DOHH2 (cell line): ENCODE results near the gene MYO1A.

ENCODE experiments used
- H3F3A ChIP-seq: fragments of 200-600 bp; sonication (generic), shearing (Covaris generic); 2 replicates; pipeline ENCODE4 v1.6.0; 2016; ENCODE audit warnings: antibody characterized with exemption, mild to moderate bottlenecking; ENCODE audit not compliant: control insufficient read depth, insufficient read depth
- H3K27ac ChIP-seq: fragments of 200-600 bp; sonication (generic); 2 replicates; pipeline ENCODE4 v1.5.1; 2014; ENCODE audit warnings: low read depth, mild to moderate bottlenecking, low read length, moderate library complexity
- H3K27me3 ChIP-seq: fragments of 200-600 bp; sonication (generic); 2 replicates; pipeline ENCODE4 v1.6.1; 2014; ENCODE audit warnings: mild to moderate bottlenecking, low read length, mixed read lengths; ENCODE audit not compliant: control insufficient read depth
- H3K36me3 ChIP-seq: fragments of 200-600 bp; sonication (generic); 2 replicates; pipeline ENCODE4 v1.6.1; 2014; ENCODE audit warnings: mild to moderate bottlenecking, low read length, moderate library complexity, mixed read lengths; ENCODE audit not compliant: control insufficient read depth
- H3K4me1 ChIP-seq: fragments of 200-600 bp; sonication (generic); 2 replicates; pipeline ENCODE4 v1.6.1; 2014; ENCODE audit warnings: mild to moderate bottlenecking, low read length, mixed read lengths; ENCODE audit not compliant: control insufficient read depth
- H3K4me2 ChIP-seq: fragments of 200-600 bp; sonication (generic); 2 replicates; pipeline ENCODE4 v1.6.0; 2014; ENCODE audit warnings: mild to moderate bottlenecking, low read length, moderate library complexity
- H3K4me3 ChIP-seq: fragments of 200-600 bp; sonication (generic); 2 replicates; pipeline ENCODE4 v1.5.1; 2014; ENCODE audit warnings: mild to moderate bottlenecking, low read length, mixed read lengths
- H3K79me2 ChIP-seq: fragments of 200-600 bp; sonication (generic); 2 replicates; pipeline ENCODE4 v1.6.1; 2014; ENCODE audit warnings: mild to moderate bottlenecking, low read length, mixed read lengths; ENCODE audit not compliant: control insufficient read depth
- H3K9me2 ChIP-seq: fragments of 200-600 bp; sonication (generic); replicated peaks from 2 replicates; pipeline ENCODE4 v1.6.1; 2014; ENCODE audit warnings: mild to moderate bottlenecking, low read length, mixed read lengths; ENCODE audit not compliant: control insufficient read depth
- H3K9me3 ChIP-seq: fragments of 200-600 bp; sonication (generic); 2 replicates; pipeline ENCODE4 v1.6.1; 2014; ENCODE audit warnings: antibody characterized with exemption, low read length, mixed read lengths; ENCODE audit not compliant: control insufficient read depth, insufficient read depth
- H4K20me1 ChIP-seq: fragments of 200-600 bp; sonication (generic); 2 replicates; pipeline ENCODE4 v1.6.0; 2014; ENCODE audit warnings: low read depth, mild to moderate bottlenecking, antibody characterized with exemption, low read length, moderate library complexity; ENCODE audit not compliant: control insufficient read depth, insufficient read depth
- EZH2phosphoT487 ChIP-seq: fragments of 200-600 bp; sonication (generic); IDR thresholded peaks from 2 replicates; pipeline ENCODE4 v1.6.1; 2017; ENCODE audit warnings: borderline replicate concordance, mild to moderate bottlenecking, antibody characterized with exemption, low read length, moderate library complexity, mixed read lengths
- TF ChIP-seq, protein P1 (sequence below): fragments of 200-600 bp; sonication (generic); IDR thresholded peaks from one replicate; pipeline ENCODE4 v1.5.1; 2014; ENCODE audit warnings: antibody characterized with exemption, mild to moderate bottlenecking, low read depth, low read length; ENCODE audit not compliant: poor library complexity, severe bottlenecking

MYO1A gene

DNA sequence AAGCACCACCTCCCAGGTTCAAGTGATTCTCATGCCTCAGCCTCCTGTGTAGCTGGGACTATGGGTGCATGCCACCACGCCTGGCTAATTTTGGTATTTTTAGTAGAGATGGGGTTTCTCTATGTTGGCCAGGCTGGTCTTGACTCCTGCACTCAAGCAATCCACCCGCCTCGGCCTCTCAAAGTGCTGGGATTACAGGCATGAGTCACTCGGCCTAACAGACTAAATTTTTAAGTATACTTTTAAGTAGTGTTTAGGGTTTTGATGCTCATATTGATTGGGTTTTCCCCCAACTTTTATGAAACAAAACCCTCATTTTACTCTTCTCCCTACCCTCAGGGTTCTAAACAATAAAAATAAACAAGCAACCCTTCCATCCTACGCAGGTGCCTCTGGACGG, 5.5 kb downstream of the MYO1A start:
- Histone ChIP-seq H3K36me3 (no peaks in the 10 kb centered on the region), H3F3A (no peaks in the 10 kb centered on the region), H3K9me2 (no peaks in the 10 kb centered on the region), H4K20me1 (no peaks in the 10 kb centered on the region), H3K79me2 (no peaks in the 10 kb centered on the region), H3K4me2 (no peak overlapping the region), H3K27me3 (peaks cover 42% of the 10 kb centered on the region), H3K27ac (no peak overlapping the region), H3K4me3 (no peak overlapping the region), H3K4me1 (peaks cover 10% of the 10 kb centered on the region), H3K9me3 (no peaks in the 10 kb centered on the region)
- no peak for TF ChIP-seq EZH2phosphoT487
- TF ChIP-seq, protein P1, sequence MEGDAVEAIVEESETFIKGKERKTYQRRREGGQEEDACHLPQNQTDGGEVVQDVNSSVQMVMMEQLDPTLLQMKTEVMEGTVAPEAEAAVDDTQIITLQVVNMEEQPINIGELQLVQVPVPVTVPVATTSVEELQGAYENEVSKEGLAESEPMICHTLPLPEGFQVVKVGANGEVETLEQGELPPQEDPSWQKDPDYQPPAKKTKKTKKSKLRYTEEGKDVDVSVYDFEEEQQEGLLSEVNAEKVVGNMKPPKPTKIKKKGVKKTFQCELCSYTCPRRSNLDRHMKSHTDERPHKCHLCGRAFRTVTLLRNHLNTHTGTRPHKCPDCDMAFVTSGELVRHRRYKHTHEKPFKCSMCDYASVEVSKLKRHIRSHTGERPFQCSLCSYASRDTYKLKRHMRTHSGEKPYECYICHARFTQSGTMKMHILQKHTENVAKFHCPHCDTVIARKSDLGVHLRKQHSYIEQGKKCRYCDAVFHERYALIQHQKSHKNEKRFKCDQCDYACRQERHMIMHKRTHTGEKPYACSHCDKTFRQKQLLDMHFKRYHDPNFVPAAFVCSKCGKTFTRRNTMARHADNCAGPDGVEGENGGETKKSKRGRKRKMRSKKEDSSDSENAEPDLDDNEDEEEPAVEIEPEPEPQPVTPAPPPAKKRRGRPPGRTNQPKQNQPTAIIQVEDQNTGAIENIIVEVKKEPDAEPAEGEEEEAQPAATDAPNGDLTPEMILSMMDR, result no peak

DNA sequence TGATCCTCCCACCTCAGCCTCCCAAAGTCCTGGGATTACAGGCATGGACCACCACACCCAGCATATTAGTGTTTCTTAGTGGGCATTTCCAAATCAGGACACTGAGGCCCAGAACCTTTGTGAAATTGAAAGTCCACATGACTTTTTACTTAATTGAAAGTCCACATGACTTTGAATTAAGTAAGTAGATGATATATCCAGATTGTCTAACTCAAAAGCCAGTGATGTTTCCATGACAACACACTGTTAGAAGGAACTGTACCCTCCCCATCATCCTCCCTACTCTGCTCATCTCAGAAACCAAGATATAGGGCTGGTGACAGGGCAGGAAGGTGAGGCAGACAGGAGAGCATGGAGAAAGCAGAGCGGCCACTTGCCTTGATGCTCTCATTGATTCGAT, 7.2 kb downstream of the MYO1A start:
- H3K4me3 ChIP-seq, result no peak overlapping the region
- H3K27ac ChIP-seq, result no peak overlapping the region
- no peaks in the 10 kb centered on the region for H3K36me3 ChIP-seq
- H3K27me3 ChIP-seq, result peaks cover 36% of the 10 kb centered on the region
- H3F3A ChIP-seq, result no peaks in the 10 kb centered on the region
- H3K79me2 ChIP-seq, result no peaks in the 10 kb centered on the region
- no peaks in the 10 kb centered on the region for H4K20me1 ChIP-seq
- H3K4me1 ChIP-seq, result peaks cover 10% of the 10 kb centered on the region
- H3K9me3 ChIP-seq, result no peaks in the 10 kb centered on the region
- no peaks in the 10 kb centered on the region for H3K9me2 ChIP-seq
- TF ChIP-seq, protein P1, result no peak
- no peak overlapping the region for H3K4me2 ChIP-seq

DNA sequence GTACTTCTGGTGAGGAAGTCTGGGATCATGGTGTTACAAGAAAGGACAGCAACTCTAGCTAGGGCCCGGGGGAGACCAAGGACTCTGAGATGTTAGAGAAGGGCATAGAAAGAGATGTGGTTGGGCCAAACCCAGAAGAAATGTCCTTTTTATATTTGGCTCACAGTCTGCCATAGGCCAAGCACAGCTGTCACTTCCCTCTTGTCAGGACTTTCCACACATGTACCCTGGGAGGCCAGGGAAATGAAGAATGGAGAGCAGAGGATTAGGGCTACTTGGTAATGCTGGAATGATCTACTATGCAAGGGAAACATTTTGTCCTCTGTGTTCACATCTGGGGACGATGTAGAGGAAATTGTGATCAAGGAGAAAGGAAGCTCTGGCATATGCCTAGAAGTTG, 9.2 kb downstream of the MYO1A start:
- Histone ChIP-seq H3K9me2 (no peaks in the 10 kb centered on the region), H3K36me3 (no peaks in the 10 kb centered on the region), H3F3A (no peaks in the 10 kb centered on the region), H3K27me3 (peaks cover 24% of the 10 kb centered on the region; the same call in 1 of the 2 replicates), H3K9me3 (no peaks in the 10 kb centered on the region), H3K4me3 (no peak overlapping the region), H4K20me1 (no peaks in the 10 kb centered on the region), H3K4me2 (no peak overlapping the region), H3K27ac (no peak overlapping the region), H3K4me1 (no peaks in the 10 kb centered on the region), H3K79me2 (no peaks in the 10 kb centered on the region)
- TF ChIP-seq EZH2phosphoT487, result no peak
- TF ChIP-seq, protein P1, result no peak

DNA sequence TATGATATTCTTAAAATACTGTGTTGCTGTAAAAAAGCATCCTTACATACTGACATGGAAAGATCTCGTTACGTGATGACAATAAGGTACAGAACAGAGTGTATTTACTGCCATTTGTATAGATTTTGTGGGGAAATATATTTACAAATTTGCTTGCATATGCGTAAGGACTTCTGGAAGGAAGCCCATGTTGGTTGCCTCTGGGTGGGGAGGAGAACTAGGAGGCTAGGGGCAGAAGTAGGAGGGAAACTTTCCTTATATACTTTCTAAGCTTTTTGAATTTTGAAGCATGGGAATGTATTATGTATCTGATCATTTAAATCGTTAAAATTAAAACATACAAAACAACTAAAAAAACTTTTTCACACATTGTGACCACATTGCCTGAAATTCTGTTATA, 9.7 kb downstream of the MYO1A start:
- H3K27ac ChIP-seq, result no peak overlapping the region
- no peaks in the 10 kb centered on the region for H4K20me1 ChIP-seq
- no peaks in the 10 kb centered on the region for H3K36me3 ChIP-seq
- no peaks in the 10 kb centered on the region for H3F3A ChIP-seq
- no peaks in the 10 kb centered on the region for H3K9me2 ChIP-seq
- H3K4me3 ChIP-seq, result no peak overlapping the region
- H3K9me3 ChIP-seq, result no peaks in the 10 kb centered on the region
- no peak overlapping the region for H3K4me2 ChIP-seq
- TF ChIP-seq, protein P1, result no peak
- no peak for TF ChIP-seq EZH2phosphoT487
- H3K79me2 ChIP-seq, result no peaks in the 10 kb centered on the region
- H3K27me3 ChIP-seq, result peaks cover 24% of the 10 kb centered on the region; the same call in 1 of the 2 replicates
- H3K4me1 ChIP-seq, result no peaks in the 10 kb centered on the region
